CD4-positive, alpha-beta memory T cell (primary cell): ENCODE results near the gene B4GALT6. TPM values are rescaled to one million over a fixed set of nuclear protein-coding genes. Genes with fewer than 3 reads are reported as not detected.

ENCODE experiments used
- CTCF ChIA-PET: fragments of 350-600 bp; sonication (Branson Sonifier 250); formaldehyde crosslinking; loops from one replicate; lab custom pipeline; 2021; ENCODE audit warnings: inconsistent platforms; ENCODE audit not compliant: partially characterized antibody; lab: Charles Lee
- POLR2A ChIA-PET: fragments of 350-600 bp; sonication (Branson Sonifier 250); formaldehyde crosslinking; loops from one replicate; lab custom pipeline; 2021; ENCODE audit not compliant: partially characterized antibody; lab: Charles Lee
- DNase-seq, 5 donors: peaks; one replicate each; pipeline versions ENCODE4 v3.0.0 to v3.0.0-alpha.2; 2020 to 2022; ENCODE audit warnings: mixed read lengths in 1 of 5
- H3K27ac ChIP-seq: one replicate; pipeline ENCODE4 v1.7.0; 2013; ENCODE audit warnings: low read depth, low read length
- H3K27me3 ChIP-seq: 2 replicates; pipeline ENCODE4 v1.7.0; 2013; ENCODE audit warnings: mild to moderate bottlenecking, low read length, moderate library complexity; ENCODE audit not compliant: insufficient read depth
- H3K36me3 ChIP-seq: 2 replicates; pipeline ENCODE4 v1.7.0; 2013; ENCODE audit warnings: mild to moderate bottlenecking, low read length, moderate library complexity; ENCODE audit not compliant: insufficient read depth
- H3K4me1 ChIP-seq: 2 replicates; pipeline ENCODE4 v1.7.0; 2013; ENCODE audit warnings: mild to moderate bottlenecking, low read length, moderate library complexity; ENCODE audit not compliant: insufficient read depth
- H3K4me3 ChIP-seq, 2 donors: one replicate each; pipeline ENCODE4 v1.7.0; 2013; ENCODE audit warnings: low read length in 2 of 2, mild to moderate bottlenecking in 1 of 2
- H3K9me3 ChIP-seq, 2 donors: one replicate each; pipeline ENCODE4 v1.7.0; 2013; ENCODE audit warnings: low read length in 2 of 2, control low read depth in 1 of 2; ENCODE audit not compliant: control insufficient read depth in 1 of 2
- H3K27ac Mint-ChIP-seq, 7 donors: one replicate each; pipeline ENCODE4 v1.8.0; 2020 to 2021; ENCODE audit warnings: mixed read lengths in 7 of 7, mild to moderate bottlenecking in 6 of 7, inconsistent platforms in 3 of 7, moderate library complexity in 3 of 7
- H3K27me3 Mint-ChIP-seq, 2 donors: one replicate each; pipeline ENCODE4 v1.8.0; 2020 to 2021; ENCODE audit warnings: mixed read lengths in 2 of 2
- H3K36me3 Mint-ChIP-seq, 2 donors: one replicate each; pipeline ENCODE4 v1.8.0; 2020 to 2021; ENCODE audit warnings: mixed read lengths in 2 of 2, inconsistent platforms in 1 of 2, mild to moderate bottlenecking in 1 of 2
- H3K4me1 Mint-ChIP-seq, 4 donors: one replicate each; pipeline ENCODE4 v1.8.0; 2020 to 2021; ENCODE audit warnings: mixed read lengths in 4 of 4, mild to moderate bottlenecking in 1 of 4
- H3K4me3 Mint-ChIP-seq, 8 donors: one replicate each; pipeline ENCODE4 v1.8.0; 2020 to 2021; ENCODE audit warnings: mixed read lengths in 8 of 8, mild to moderate bottlenecking in 7 of 8, moderate library complexity in 6 of 8, inconsistent platforms in 3 of 8
- H3K9me3 Mint-ChIP-seq, 8 donors: one replicate each; pipeline ENCODE4 v1.8.0; 2020 to 2021; ENCODE audit warnings: mixed read lengths in 8 of 8, mild to moderate bottlenecking in 5 of 8, inconsistent platforms in 3 of 8, moderate library complexity in 1 of 8
- intact Hi-C: fragments of 100-400 bp; cut with micrococcal nuclease; formaldehyde crosslinking; loops from one replicate; pipeline ENCODE4 v1.15.1; 2023
- polyA plus RNA-seq, 2 donors: library from polyadenylated mRNA; unstranded; fragments of 300-500 nt; fragmentation: Illumina TruSeq; gene quantifications; one replicate each; pipeline ENCODE4 v1.2.3, GENCODE V29; 2021
- total RNA-seq, 2 experiments: library from RNA; stranded (reverse); gene quantifications; one replicate each; pipeline ENCODE4 v1.2.3, GENCODE V29; 2021

B4GALT6 gene
- total and polyA plus RNA-seq, 4 experiments from 2014 or later, result 0.67 to 0.94 TPM; not detected in 2

DNA sequence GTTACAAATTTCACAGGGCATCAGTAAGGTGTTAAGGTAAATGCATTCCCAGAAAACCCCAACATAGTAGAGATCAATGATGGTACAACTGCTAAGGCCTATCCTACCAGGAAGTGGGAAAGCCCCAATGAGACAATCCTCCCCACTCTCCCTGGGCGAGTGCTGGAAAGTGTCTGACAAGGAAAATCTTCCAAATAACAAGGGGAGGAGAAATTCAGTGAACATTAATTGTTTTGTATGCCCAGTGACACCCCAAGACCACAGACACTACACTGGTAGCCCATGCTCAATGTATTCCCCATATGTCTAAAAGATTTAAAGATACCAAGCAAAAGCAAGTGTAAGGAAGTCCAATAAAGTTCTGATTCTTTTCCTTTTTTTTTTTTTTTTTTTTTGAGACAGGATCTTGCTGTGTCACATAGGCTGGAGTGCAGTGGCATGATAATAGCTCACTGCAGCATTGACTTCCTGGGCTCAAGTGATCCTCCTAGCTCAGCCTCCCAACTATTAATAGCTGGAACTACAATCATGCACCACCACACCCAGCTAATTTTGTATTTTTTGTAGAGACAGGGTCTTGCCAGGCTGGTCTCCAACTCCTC, 24.7 kb downstream of the B4GALT6 start:
- no peak overlapping the region for H3K27ac ChIP-seq
- Mint-ChIP-seq H3K27me3 (peaks cover 0 to 2% of the 10 kb centered on the region in 2 donors), H3K27ac (peak overlapping the region in 1 of 7 donors; percentile 21), H3K4me1 (peaks cover 8 to 18% (median 15%) of the 10 kb centered on the region in 4 donors), H3K4me3 (peak overlapping the region in 1 of 8 donors; percentile 68), H3K9me3 (peaks cover 0 to 2% (median 0%) of the 10 kb centered on the region in 8 donors), H3K36me3 (no peaks in the 10 kb centered on the region)
- DNase-seq, result no peak
- ChIA-PET CTCF (no interaction called here), POLR2A (no interaction called here)
- H3K4me3 ChIP-seq, result no peak overlapping the region
- H3K36me3 ChIP-seq, result no peaks in the 10 kb centered on the region
- no peaks in the 10 kb centered on the region for H3K9me3 ChIP-seq
- H3K4me1 ChIP-seq, result peaks cover 8% of the 10 kb centered on the region
- intact Hi-C loops, result no loop called here
- H3K27me3 ChIP-seq, result no peaks in the 10 kb centered on the region

DNA sequence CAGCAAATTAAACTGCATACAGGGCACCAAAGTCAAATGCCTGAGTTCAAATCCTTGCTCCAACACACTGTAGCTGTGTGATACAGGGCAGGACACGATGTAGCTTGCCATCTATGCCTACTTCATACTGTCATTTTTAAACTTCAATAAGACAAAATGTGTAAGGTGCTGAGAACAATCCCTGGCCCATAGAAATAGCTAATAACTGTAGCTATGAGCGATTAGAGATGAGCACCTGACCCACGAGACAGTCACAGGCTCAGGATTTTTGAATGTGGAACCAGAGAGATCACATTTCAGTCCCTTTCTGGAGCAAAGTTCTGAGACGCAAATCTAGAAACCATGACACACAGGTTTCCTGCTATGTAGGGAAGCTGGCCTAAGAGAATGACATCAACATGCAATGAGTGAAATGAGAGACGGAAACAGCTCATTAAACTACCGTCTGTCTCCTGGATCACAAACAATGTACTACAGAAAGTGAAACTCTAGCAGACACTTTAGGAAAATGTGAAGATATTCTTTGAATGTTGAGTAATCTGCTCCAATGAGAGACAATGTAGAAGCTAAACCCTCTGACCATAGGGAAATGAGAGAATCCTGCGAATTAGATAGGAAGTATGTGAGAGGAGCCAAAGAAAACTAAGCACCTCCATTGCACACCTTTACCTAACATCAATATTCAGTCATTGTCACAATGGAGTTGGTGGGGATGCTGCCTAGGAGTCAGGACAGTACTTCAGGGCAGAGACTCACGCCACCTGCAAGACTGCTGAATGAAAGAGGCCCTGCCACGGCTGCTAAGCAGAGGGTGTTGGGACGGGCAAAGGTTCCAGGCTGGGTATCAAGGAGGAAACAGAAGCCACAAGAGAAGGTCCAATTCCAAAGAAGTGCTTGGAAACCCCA, 25.5 kb downstream of the B4GALT6 start:
- Histone ChIP-seq H3K4me1 (peaks cover 8% of the 10 kb centered on the region), H3K27me3 (no peaks in the 10 kb centered on the region), H3K27ac (no peak overlapping the region), H3K4me3 (no peak overlapping the region), H3K36me3 (no peaks in the 10 kb centered on the region), H3K9me3 (no peaks in the 10 kb centered on the region)
- Mint-ChIP-seq H3K36me3 (no peaks in the 10 kb centered on the region), H3K9me3 (peaks cover 0 to 2% (median 0%) of the 10 kb centered on the region in 8 donors), H3K4me1 (peaks cover 8 to 18% (median 15%) of the 10 kb centered on the region in 4 donors), H3K4me3 (peak overlapping the region in 6 of 8 donors; percentile 6 to 69 (median 26)), H3K27ac (peak overlapping the region in 4 of 7 donors; percentile 44 to 84 (median 50)), H3K27me3 (peaks cover under 1 to 2% of the 10 kb centered on the region in 2 donors)
- CTCF ChIA-PET, result interaction anchor here (1.1 to 1.3 kb wide), 2 partner anchors 64 to 98 kb away, joined by 3 to 5 read pairs; no protein-coding TSS in a partner anchor
- DNase-seq, result peak in 1 of 5 donors; percentile 10
- POLR2A ChIA-PET, result no interaction called here
- intact Hi-C loops, result no loop called here

DNA sequence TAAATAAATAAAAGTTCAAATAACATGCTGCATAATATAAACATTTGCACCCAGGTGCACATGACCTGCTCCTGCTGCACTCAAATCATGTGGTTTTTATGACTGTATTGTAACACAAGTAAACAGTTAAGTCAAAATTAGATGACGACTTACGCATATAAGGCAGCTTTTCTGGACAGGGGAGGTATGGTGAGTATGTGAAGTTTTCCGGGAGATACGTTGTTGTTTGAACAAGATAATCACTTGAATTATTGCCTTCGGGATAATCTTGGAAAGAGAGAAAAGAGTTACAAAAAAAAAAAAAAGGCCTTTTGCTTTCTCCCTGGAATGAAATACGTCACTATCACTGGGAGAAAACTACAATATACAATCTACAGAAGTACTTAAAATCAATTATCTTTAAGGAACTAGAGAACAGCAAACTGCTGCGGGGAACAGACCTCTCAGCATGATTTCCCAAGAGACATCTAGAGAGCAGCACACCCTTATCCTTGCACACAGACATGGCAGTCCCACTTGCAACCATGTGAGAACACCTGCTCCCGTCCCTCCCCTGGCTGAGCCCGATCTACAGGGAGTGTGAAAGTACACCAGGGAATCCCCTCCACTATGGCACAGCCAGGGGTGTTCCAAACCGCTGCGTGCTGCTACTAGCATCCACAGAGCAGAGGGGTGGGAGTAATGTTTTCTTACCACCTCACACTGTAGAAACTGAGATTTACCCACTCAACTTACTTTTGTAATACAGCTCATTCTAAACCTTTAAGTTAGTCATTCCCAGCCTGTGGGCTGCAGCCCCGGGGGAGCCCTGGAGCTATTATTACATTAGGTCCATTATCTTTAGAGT, 26.3 kb downstream of the B4GALT6 start:
- Histone ChIP-seq H3K4me3 (no peak overlapping the region), H3K27me3 (no peaks in the 10 kb centered on the region), H3K4me1 (peaks cover 8% of the 10 kb centered on the region), H3K36me3 (no peaks in the 10 kb centered on the region), H3K9me3 (no peaks in the 10 kb centered on the region), H3K27ac (no peak overlapping the region)
- H3K36me3 Mint-ChIP-seq, result no peaks in the 10 kb centered on the region
- ChIA-PET POLR2A (no interaction called here), CTCF (interaction anchor here (1.1 to 1.3 kb wide), 2 partner anchors 65 to 97 kb away, joined by 3 to 5 read pairs; no protein-coding TSS in a partner anchor)
- H3K9me3 Mint-ChIP-seq, result peaks cover 0 to 5% (median 0%) of the 10 kb centered on the region in 8 donors
- H3K4me3 Mint-ChIP-seq, result peak overlapping the region in 3 of 8 donors; percentile 9 to 68 (median 27)
- intact Hi-C loops, result no loop called here
- H3K27ac Mint-ChIP-seq, result no peak overlapping the region
- H3K4me1 Mint-ChIP-seq, result peaks cover 8 to 18% (median 15%) of the 10 kb centered on the region in 4 donors
- peaks cover 5% of the 10 kb centered on the region in 2 donors for H3K27me3 Mint-ChIP-seq
- DNase-seq, result no peak

DNA sequence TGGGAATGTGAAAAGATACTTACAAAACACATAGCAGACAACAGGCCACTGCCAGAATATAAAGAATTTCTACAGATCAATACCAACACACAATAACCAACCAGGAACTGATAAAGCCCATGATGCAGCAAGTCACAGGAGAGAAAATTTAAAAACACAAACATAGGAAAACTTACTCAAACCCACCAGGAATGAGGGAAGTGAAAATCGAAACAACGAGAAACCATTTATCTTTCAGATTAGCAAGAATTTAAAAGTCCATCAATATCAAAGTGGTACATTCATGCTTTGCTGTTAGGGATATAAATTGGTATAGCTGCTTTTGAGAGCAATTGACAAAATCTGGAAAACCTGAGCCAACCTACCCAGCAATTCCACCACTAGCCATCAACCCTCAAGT, 27.6 kb downstream of the B4GALT6 start:
- no peak overlapping the region for H3K27ac Mint-ChIP-seq
- no peak for DNase-seq
- H3K9me3 Mint-ChIP-seq, result peaks cover 0 to 5% (median 0%) of the 10 kb centered on the region in 8 donors
- Histone ChIP-seq H3K27ac (no peak overlapping the region), H3K9me3 (no peaks in the 10 kb centered on the region), H3K4me3 (no peak overlapping the region), H3K27me3 (no peaks in the 10 kb centered on the region), H3K4me1 (peaks cover 8% of the 10 kb centered on the region), H3K36me3 (no peaks in the 10 kb centered on the region)
- CTCF ChIA-PET, result no interaction called here
- POLR2A ChIA-PET, result no interaction called here
- intact Hi-C loops, result no loop called here
- peaks cover 9 to 15% of the 10 kb centered on the region in 2 donors for H3K27me3 Mint-ChIP-seq
- H3K4me3 Mint-ChIP-seq, result no peak overlapping the region
- H3K4me1 Mint-ChIP-seq, result peaks cover 9 to 18% (median 15%) of the 10 kb centered on the region in 4 donors
- no peaks in the 10 kb centered on the region for H3K36me3 Mint-ChIP-seq

DNA sequence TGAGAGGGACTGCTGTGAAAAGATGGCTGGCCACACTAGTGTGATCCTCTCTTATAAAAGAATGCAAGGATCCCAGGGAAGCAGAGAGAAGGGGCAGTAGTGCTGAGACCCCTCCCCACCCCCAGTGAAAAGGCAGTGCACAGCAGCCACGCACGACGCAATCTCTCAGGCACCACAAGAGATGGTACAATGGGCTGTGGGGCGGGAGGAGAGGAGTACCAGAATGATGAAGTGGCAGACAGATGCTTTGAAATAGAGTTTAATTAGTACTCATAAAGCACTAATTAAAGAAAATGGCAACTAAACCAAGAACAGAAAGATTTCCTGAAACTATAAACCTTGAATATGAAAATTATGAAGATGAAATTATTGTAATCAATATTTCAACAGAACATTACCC, 29.0 kb downstream of the B4GALT6 start:
- H3K4me3 ChIP-seq, result no peak overlapping the region
- DNase-seq, result no peak
- no peak overlapping the region for H3K27ac ChIP-seq
- Mint-ChIP-seq H3K27me3 (peaks cover 9 to 17% of the 10 kb centered on the region in 2 donors), H3K4me1 (peaks cover 11 to 18% (median 15%) of the 10 kb centered on the region in 4 donors), H3K36me3 (no peaks in the 10 kb centered on the region), H3K27ac (no peak overlapping the region), H3K9me3 (peaks cover 0 to 4% (median 0%) of the 10 kb centered on the region in 8 donors), H3K4me3 (no peak overlapping the region)
- no peaks in the 10 kb centered on the region for H3K27me3 ChIP-seq
- CTCF ChIA-PET, result no interaction called here
- H3K36me3 ChIP-seq, result no peaks in the 10 kb centered on the region
- no peaks in the 10 kb centered on the region for H3K9me3 ChIP-seq
- POLR2A ChIA-PET, result no interaction called here
- H3K4me1 ChIP-seq, result peaks cover 8% of the 10 kb centered on the region
- intact Hi-C loops, result no loop called here

DNA sequence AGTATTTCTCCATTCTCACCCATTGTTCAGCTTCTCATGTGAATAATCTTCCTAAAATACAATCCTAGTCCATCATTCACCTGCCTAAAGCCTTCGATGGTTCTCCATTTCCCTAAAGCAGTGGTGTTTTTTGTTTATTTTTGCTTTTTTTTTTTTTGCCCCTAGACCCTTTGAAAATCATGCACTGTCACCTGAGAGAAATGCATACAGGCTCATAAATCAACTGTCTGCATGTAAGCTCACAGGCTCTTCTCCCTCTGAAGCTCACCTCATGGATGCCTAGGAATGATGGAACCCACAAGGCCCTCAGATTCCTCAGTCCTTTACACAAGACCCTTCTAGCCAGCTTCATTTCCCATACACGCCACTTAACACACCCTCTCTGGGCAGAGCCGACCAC, 31.5 kb downstream of the B4GALT6 start:
- no peaks in the 10 kb centered on the region for H3K4me1 ChIP-seq
- intact Hi-C loops, result no loop called here
- ChIA-PET CTCF (interaction anchor here (0.9 kb wide), 1 partner anchor 12 kb away, joined by 3 read pairs; no protein-coding TSS in a partner anchor), POLR2A (no interaction called here)
- H3K4me3 ChIP-seq, result no peak overlapping the region
- Mint-ChIP-seq H3K36me3 (no peaks in the 10 kb centered on the region), H3K4me3 (no peak overlapping the region), H3K9me3 (peaks cover 0 to 4% (median 0%) of the 10 kb centered on the region in 8 donors), H3K4me1 (peaks cover 2 to 4% (median 3%) of the 10 kb centered on the region in 4 donors), H3K27ac (no peak overlapping the region), H3K27me3 (peaks cover 9 to 17% of the 10 kb centered on the region in 2 donors)
- H3K27me3 ChIP-seq, result no peaks in the 10 kb centered on the region
- DNase-seq, result no peak
- H3K36me3 ChIP-seq, result no peaks in the 10 kb centered on the region
- H3K27ac ChIP-seq, result no peak overlapping the region
- H3K9me3 ChIP-seq, result no peaks in the 10 kb centered on the region
